ENCODE results near the gene MAP2K5.

DNA sequence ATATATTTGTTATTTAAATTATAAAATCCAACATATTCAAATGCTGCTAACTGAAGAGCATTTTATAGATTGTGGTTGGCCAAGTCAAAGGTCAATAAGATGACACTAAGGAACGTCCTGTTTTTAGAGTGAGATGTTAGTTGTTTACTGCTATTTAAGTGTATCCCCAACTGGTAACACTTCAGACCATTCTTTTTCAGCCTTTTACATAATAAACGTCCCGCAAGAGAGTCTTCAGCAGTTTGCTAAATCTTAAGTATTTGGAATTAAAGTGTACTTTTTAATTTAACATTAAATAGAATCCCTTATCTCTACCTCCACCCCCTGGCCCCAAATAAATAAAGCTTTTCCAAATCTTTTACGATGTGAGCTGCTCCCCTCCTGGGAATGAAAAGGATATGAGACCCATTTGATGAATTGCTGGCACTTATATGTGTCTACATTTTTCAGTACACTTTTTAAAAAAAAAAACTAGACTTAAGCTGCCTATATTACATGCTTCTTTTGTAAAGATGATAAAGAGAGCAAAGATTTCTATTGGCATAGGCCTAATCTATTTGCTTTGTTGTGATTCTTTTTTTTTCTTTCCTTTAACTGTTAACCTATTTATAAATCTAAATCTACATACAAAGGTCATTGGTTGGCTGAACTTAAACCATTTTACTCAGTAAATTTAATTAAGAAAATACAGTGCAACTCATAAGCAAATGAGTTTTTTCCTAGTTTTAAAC is 181.0 kb downstream of the MAP2K5 start:
- TF ChIP-seq, protein P1, sequence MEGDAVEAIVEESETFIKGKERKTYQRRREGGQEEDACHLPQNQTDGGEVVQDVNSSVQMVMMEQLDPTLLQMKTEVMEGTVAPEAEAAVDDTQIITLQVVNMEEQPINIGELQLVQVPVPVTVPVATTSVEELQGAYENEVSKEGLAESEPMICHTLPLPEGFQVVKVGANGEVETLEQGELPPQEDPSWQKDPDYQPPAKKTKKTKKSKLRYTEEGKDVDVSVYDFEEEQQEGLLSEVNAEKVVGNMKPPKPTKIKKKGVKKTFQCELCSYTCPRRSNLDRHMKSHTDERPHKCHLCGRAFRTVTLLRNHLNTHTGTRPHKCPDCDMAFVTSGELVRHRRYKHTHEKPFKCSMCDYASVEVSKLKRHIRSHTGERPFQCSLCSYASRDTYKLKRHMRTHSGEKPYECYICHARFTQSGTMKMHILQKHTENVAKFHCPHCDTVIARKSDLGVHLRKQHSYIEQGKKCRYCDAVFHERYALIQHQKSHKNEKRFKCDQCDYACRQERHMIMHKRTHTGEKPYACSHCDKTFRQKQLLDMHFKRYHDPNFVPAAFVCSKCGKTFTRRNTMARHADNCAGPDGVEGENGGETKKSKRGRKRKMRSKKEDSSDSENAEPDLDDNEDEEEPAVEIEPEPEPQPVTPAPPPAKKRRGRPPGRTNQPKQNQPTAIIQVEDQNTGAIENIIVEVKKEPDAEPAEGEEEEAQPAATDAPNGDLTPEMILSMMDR (IDR thresholded peaks at IDR 0.05; ENCODE audit: insufficient read depth, low read depth, low read length) = no peak
- TF ChIP-seq EZH2 (IDR thresholded peaks at IDR 0.05; ENCODE audit: insufficient read depth, low read length) = no peak

All from astrocyte (in vitro differentiated cells and primary cell).